GM19468 (cell line): ENCODE results near the gene NXN.
"Not testable (repeated sequence)": the region's sequence is repeated elsewhere in the genome, so short reads cannot be mapped to it uniquely, and the experiment has no call there.

Experiments used
- ATAC-seq: cut with Tn5 transposase; IDR thresholded peaks from one replicate; pipeline ENCODE4 v1.9.1; 2021; ENCODE audit warnings: mild to moderate bottlenecking, moderate library complexity, moderate number of reproducible peaks; ENCODE audit not compliant: unreplicated experiment; ENCODE audit errors: extremely low read depth

The NXN gene

GRCh38 chr17:1007310-1008007 is 27.9 kb upstream of the NXN start:
- no peak for ATAC-seq

- no peak for ATAC-seq
These were observed 26.5 kb upstream of the NXN start for GRCh38 chr17:1006054-1006453.

- ATAC-seq: no peak
These were observed 25.9 kb upstream of the NXN start for GRCh38 chr17:1005361-1005946.

- ATAC-seq: no peak
These were observed 25.3 kb upstream of the NXN start for GRCh38 chr17:1004769-1005295.

GRCh38 chr17:1003972-1004768 is 24.6 kb upstream of the NXN start:
- no peak for ATAC-seq

- no peak for ATAC-seq
These were observed 24.0 kb upstream of the NXN start for GRCh38 chr17:1003633-1003971.

- no peak for ATAC-seq
These were observed 23.4 kb upstream of the NXN start for GRCh38 chr17:1002771-1003555.

GRCh38 chr17:1002412-1002753 is 22.8 kb upstream of the NXN start:
- ATAC-seq: no peak

GRCh38 chr17:1001640-1002411 is 22.2 kb upstream of the NXN start:
- ATAC-seq: no peak

GRCh38 chr17:1000597-1001461 is 21.3 kb upstream of the NXN start:
- ATAC-seq: no peak

- ATAC-seq: no peak
These were observed 18.5 kb upstream of the NXN start for GRCh38 chr17:998111-998510.

- peak; percentile 72 for ATAC-seq
These were observed 17.2 kb upstream of the NXN start, which contains the start of gene TIMM22 for GRCh38 chr17:996554-997344. Gene TIMM22 (plus strand): TSS chr17:997129. CDS start chr17:997143, 14 bp downstream.

GRCh38 chr17:995324-995723 is 15.7 kb upstream of the NXN start:
- not testable (repeated sequence) for ATAC-seq

GRCh38 chr17:992933-993332 is 13.4 kb upstream of the NXN start:
- no peak for ATAC-seq

GRCh38 chr17:988561-988960 is 9.0 kb upstream of the NXN start:
- no peak for ATAC-seq

- no peak for ATAC-seq
These were observed 8.4 kb upstream of the NXN start for GRCh38 chr17:987931-988330.

- no peak for ATAC-seq
These were observed 6.8 kb upstream of the NXN start for GRCh38 chr17:986322-986929.

GRCh38 chr17:983921-984320 is 4.3 kb upstream of the NXN start:
- no peak for ATAC-seq
